ENCODE results near the gene TMOD4.
"Not testable (repeated sequence)": the region's sequence is repeated elsewhere in the genome, so short reads cannot be mapped to it uniquely, and the experiment has no call there.

Gene TMOD4

DNA sequence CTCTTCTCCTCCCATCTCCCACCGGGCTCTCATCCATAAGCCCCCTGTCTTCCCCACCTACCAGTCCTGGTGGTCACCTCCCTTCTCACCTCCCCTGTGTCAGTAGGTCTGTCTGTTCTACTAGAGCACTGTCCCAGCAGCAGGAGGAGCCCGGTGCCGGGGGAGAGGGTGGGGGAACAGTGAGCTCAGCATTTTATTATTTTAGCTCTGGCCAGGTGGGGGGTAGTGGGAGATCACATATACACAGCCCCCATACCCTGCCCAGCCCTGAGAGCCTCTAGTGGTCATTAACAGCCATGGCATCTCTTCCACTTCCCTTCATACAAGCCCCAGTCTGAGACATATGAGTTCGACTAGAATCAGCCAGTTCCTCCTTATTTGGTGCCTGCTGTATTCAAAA lies at the start of gene TMOD4:
TMOD4 (minus strand) TSS at position 119 of the 400 bp plus-strand sequence. CDS start 1,106 bp downstream, outside the sequence.
- peak within 1 kb of the TSS; percentile 18 for H3K27ac Mint-ChIP-seq
- peaks cover 4% of the 10 kb centered on the region for H3K4me1 Mint-ChIP-seq
- no peak within 1 kb of the TSS for H3K4me3 Mint-ChIP-seq
- H3K9me3 Mint-ChIP-seq, result no peaks in the 10 kb centered on the region
- H3K27me3 Mint-ChIP-seq, result no peaks in the 10 kb centered on the region
- peaks cover 9% of the 10 kb centered on the region for H3K36me3 Mint-ChIP-seq

DNA sequence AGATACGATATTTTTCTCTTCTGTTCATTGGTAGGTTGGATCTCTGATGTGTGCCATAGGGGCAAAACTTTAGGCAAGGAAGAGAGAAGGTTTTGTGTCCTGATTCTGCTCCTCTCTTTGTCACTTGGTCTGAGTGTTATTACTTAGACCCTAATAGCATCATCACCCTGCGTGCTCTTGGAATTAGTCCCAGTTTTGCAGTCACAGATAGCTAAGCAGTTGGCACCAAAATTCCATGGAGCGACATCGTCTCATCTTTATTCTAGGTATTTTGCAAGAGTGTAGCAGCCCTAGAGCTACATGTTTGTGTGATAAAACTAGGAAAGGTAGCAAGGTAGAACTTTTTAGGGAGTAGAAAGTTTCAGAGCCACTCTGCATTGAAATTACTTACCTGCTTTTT lies 46.3 kb upstream of the TMOD4 start:
- Mint-ChIP-seq H3K27me3 (no peaks in the 10 kb centered on the region), H3K9me3 (no peaks in the 10 kb centered on the region), H3K27ac (no peak overlapping the region), H3K36me3 (no peaks in the 10 kb centered on the region), H3K4me1 (peaks cover 14% of the 10 kb centered on the region), H3K4me3 (no peak overlapping the region)

DNA sequence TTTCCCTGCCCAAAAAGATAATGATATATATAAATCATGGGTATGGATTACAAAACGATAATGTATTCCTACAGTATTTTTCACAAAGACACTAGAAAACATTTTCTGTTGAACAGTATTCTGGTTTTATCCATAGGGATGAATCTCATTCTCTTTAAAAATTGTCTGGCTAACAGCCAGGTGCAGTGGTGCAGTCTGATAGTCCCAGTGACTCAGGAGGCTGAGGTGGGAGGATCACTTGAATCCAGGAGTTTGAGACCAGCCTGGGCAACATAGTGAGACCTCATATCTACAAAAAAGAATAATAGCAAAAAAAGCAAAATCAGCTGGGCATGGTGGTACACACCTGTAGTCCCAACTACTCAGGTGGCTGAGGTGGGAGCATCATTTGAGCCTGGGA lies 45.8 kb upstream of the TMOD4 start:
- Mint-ChIP-seq H3K27me3 (no peaks in the 10 kb centered on the region), H3K4me3 (no peak overlapping the region), H3K9me3 (no peaks in the 10 kb centered on the region), H3K36me3 (no peaks in the 10 kb centered on the region), H3K27ac (no peak overlapping the region), H3K4me1 (peaks cover 15% of the 10 kb centered on the region)

DNA sequence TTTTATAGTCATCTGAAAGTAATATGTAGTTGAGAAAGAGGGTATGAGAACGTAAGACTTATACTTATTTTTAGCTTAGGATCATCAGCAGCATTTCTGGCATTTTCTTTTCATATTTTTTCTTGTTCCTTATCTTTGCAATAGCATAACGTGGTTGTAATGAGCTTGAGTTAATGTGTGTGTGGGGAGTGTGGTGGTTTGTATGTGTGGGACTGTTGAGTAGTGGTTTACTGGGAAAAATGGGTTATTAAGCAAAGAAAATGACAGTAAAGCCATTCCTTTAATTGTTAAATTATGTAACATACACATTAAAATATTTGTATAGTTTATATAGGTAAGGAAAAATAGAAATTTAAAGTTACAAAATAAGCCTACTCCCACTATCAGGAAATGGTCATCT lies 37.8 kb upstream of the TMOD4 start:
- H3K27me3 Mint-ChIP-seq, result no peaks in the 10 kb centered on the region
- H3K36me3 Mint-ChIP-seq, result peaks cover 10% of the 10 kb centered on the region
- H3K27ac Mint-ChIP-seq, result no peak overlapping the region
- peak overlapping the region; percentile 30 for H3K4me3 Mint-ChIP-seq
- H3K4me1 Mint-ChIP-seq, result peaks cover 39% of the 10 kb centered on the region
- no peaks in the 10 kb centered on the region for H3K9me3 Mint-ChIP-seq

DNA sequence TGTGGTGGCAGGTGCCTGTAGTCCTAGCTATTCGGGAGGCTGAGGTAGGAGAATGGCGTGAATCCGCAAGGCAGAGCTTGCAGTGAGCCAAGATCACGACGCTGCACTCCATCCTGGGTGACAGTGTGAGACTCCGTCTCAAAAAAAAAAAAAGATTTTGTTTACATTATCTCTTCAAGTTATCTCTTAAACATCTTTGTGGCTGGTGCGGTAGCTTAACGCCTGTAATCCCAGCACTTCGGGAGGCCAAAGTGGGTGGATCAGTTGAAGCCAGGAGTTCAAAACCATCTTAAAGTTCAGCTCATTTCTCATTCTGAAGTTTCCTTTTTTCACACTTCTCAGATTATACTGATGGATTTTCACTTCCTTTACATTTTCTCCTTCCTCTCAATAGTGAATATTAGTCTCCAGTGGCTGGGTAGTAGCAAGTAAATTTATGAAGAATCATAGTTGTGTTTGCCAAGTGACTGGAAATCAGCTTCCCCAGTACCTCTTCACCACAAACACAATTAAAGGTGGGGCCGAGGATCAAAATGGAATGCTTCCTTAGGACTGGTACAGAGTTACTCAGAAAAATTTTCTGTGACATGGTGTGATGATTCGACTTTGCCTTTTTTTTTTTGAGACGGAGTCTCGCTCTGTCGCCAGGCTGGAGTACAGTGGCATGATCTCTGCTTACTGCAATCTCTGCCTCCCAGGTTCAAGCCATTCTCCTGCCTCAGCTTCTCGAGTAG lies 36.4 kb upstream of the TMOD4 start:
- Mint-ChIP-seq H3K27ac (peak overlapping the region; percentile 59), H3K36me3 (peaks cover 10% of the 10 kb centered on the region), H3K4me1 (peaks cover 39% of the 10 kb centered on the region), H3K4me3 (peak overlapping the region; percentile 61), H3K9me3 (no peaks in the 10 kb centered on the region), H3K27me3 (no peaks in the 10 kb centered on the region)

DNA sequence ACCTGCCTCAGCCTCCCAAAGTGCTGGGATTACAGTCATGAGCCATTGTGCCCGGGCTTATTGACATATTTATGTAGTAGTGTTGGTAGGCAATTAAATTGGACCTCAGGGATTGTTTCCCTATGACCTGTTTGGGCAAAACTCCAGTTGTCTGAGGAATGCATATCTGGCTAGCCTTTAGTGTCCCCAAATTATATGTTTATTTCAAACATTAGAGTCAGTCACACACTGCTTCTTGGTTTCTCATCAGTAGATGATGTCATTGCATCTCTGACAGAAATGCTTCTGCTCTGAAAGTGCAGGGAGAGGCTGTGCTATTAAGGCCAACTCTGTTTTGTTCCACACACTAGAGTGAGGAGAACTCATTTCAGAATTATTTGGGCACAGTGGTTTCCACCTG lies 35.0 kb upstream of the TMOD4 start:
- no peaks in the 10 kb centered on the region for H3K27me3 Mint-ChIP-seq
- H3K27ac Mint-ChIP-seq, result no peak overlapping the region
- H3K4me1 Mint-ChIP-seq, result peaks cover 38% of the 10 kb centered on the region
- H3K36me3 Mint-ChIP-seq, result peaks cover 10% of the 10 kb centered on the region
- H3K4me3 Mint-ChIP-seq, result peak overlapping the region; percentile 11
- no peaks in the 10 kb centered on the region for H3K9me3 Mint-ChIP-seq

DNA sequence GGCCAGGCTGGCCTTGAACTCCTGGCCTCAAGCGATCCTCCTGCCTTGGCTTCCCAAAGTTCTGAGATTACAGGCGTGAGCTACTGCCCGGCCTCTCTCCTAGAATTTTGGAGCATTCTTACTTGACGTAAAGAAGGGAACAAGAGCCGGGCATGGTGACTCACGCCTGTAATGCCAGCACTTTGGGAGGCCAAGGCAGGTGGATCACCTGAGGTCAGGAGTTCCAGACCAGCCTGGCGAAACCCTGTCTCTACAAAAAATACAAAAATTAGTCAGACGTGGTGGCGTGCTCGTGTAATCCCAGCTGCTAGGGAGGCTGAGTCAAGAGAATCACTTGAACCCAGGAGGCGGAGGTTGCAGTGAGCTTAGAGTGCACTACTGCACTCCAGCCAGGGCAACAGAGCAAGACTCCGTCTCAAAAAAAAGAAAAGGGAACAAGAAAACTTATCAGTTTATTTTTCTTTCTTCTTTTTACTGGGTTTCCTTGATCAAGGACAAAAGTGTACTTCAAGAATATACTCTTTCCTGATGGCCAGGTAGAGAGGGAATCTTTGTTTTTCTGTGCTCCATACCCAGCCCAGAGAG lies 29.7 kb upstream of the TMOD4 start:
- not testable (repeated sequence) for H3K36me3 Mint-ChIP-seq, H3K27ac Mint-ChIP-seq, H3K9me3 Mint-ChIP-seq, H3K27me3 Mint-ChIP-seq, H3K4me3 Mint-ChIP-seq
- H3K4me1 Mint-ChIP-seq, result peaks cover 30% of the 10 kb centered on the region

DNA sequence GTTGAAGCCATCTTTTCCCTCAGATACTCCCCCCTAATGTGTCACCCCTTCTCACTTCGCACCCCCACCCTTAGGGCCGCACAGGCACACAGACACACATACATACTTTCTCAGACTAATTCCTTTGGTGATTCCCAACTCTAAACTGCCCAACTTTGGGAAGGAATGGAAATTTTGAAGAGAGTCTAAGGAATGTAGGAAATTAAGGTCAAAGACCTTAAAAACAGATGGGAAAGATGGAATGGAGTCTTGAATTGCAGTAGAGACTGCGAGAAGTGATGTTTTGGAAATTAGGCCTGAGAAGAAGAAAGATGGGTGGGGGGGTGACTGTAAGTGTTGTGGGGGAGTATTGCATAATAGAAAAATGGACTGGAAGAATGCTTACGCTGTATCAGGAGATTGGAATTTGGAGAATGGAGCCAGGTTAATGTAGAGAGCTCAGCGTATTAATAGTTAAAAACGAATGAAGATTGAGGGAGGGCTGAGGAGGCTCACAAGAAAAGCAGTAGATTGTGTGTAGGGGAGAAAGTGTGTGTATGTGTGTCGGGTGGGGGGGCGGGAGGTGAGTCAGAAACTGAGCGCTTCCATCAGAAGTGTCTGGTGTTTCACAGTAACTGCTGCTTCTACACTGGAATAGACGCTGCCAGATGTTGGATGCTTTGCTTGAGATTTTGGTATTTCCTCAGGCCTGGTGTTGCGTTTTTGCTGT lies 24.2 kb upstream of the TMOD4 start:
- no peaks in the 10 kb centered on the region for H3K27me3 Mint-ChIP-seq
- peak overlapping the region; percentile 100 for H3K4me3 Mint-ChIP-seq
- peaks cover 53% of the 10 kb centered on the region for H3K4me1 Mint-ChIP-seq
- H3K36me3 Mint-ChIP-seq, result peaks cover 11% of the 10 kb centered on the region
- H3K9me3 Mint-ChIP-seq, result no peaks in the 10 kb centered on the region
- H3K27ac Mint-ChIP-seq, result peak overlapping the region; percentile 99

DNA sequence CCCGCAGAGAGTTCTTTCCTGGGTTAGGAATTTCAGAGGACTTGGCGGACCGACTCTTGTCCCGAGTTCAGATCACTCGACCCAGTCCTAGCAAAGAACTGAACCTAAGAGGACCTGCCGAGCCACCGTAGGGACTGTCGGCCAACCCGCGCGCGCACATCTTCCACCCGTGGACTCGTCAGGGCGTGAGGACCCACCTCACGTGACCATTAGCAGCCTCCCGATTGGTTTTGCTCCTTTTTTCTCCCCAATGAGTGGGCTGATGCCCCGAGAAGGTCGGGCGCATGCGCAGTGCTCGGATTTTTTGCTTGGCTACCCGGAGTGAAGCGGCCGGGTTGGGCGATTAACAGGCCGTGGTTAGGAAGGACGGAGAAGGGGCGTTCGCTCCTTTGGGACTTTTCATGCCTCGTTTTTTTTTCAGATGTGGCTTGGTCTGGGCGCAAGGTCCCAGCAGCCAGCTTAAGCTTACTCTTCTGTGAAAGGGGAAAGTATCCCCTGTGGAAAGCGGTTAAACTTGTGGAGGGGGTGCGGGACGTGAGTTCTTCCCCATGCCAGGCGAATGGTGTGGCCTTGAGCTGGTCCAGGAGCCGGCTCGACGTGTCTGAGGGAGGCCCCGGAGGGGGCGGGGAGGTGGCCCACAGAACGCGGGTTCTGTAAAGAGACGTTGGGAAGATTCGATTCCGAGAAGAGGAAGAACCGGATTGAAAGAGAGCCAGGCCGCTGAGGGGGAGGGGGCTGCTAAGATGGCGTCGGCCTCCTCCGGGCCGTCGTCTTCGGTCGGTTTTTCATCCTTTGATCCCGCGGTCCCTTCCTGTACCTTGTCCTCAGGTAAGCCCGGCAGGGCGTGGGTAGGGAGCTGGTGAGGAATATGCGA lies 22.7 kb upstream of the TMOD4 start, which contains the start of gene PIP5K1A:
PIP5K1A (plus strand) TSS at position 299 of the 874 bp plus-strand sequence; CDS start at position 744, 445 bp downstream.
- peak within 1 kb of the TSS; percentile 99 for H3K27ac Mint-ChIP-seq
- H3K9me3 Mint-ChIP-seq, result no peaks in the 10 kb centered on the region
- H3K36me3 Mint-ChIP-seq, result peaks cover 11% of the 10 kb centered on the region
- peak within 1 kb of the TSS; percentile 100 for H3K4me3 Mint-ChIP-seq
- H3K4me1 Mint-ChIP-seq, result peaks cover 45% of the 10 kb centered on the region
- no peaks in the 10 kb centered on the region for H3K27me3 Mint-ChIP-seq

DNA sequence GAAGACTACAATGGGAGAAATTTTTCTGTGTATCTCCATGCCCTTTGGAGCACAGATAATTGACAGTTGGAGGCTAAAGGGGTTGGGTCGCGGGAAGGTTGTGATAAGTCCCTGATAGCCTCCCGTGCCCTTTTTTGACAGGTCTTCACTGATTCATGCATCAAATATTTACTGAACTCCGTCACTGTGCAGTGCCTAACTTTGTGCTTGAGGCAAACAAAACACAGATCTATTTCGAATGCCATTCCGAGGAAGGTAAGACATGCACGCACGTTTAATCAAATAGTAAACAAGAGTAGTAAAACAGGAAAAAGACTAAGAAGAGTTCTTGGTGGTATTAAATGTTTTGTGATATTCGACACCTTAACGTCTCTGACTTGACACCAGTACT lies 22.1 kb upstream of the TMOD4 start:
- H3K36me3 Mint-ChIP-seq, result peaks cover 9% of the 10 kb centered on the region
- H3K4me1 Mint-ChIP-seq, result peaks cover 45% of the 10 kb centered on the region
- H3K27ac Mint-ChIP-seq, result peak overlapping the region; percentile 99
- H3K4me3 Mint-ChIP-seq, result peak overlapping the region; percentile 100
- H3K9me3 Mint-ChIP-seq, result no peaks in the 10 kb centered on the region
- H3K27me3 Mint-ChIP-seq, result no peaks in the 10 kb centered on the region

DNA sequence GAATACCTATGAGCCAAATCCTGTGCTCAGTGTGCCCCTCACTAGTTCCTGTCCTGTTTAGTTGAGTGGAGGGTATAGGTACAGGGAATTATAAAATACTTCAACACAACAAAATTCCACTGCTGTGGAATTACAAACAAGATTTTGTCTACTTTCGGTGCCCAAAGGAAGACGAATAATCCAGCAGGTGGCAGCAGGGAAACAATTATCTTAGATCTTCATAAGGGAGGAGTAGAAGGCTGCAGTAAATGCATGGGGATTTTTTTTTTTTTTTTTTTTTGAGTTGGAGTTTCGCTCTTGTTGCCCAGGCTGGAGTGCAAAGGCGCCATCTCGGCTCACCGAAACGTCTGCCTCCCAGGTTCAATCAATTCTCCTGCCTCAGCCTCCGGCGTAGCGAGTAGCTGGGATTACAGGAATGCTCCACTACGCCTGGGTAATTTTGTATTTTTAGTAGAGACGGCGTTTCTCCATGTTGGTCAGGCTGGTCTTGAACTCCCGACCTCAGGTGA lies 20.6 kb upstream of the TMOD4 start:
- Mint-ChIP-seq H3K36me3 (peaks cover 9% of the 10 kb centered on the region), H3K9me3 (no peaks in the 10 kb centered on the region), H3K4me3 (peak overlapping the region; percentile 65), H3K4me1 (peaks cover 37% of the 10 kb centered on the region), H3K27me3 (no peaks in the 10 kb centered on the region), H3K27ac (peak overlapping the region; percentile 82)

DNA sequence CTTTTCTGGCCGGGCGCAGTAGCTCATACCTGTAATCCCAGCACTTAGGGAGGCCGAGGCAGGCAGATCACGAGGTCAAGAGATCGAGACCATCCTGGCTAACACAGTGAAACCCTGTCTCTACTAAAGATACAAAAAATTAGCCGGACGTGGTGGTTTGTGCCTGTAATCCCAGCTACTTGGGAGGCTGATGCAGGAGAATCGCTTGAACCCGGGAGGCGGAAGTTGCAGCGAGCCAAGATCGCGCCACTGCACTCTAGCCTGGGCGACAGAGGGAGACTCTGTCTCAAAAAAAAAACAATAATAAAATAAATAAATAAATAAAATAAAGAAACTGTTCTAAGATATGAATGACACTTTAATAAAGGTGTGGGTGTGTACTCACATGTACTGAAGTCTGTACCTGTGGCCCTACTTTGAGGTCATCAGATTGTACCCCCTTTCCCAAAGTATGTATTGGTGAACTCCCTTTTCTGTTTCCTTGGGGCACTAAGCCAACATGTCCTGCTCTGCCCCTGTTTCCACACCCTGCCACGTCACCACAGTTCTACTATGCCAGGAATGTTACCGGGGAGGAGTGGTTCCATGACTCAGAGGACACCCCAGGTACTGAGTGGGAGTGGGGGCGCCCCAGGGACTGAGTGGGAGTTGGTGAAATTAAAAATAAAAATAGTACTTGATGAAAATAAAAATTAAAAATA lies 19.3 kb upstream of the TMOD4 start:
- H3K4me1 Mint-ChIP-seq, result peaks cover 38% of the 10 kb centered on the region
- not testable (repeated sequence) for H3K27ac Mint-ChIP-seq, H3K27me3 Mint-ChIP-seq, H3K36me3 Mint-ChIP-seq, H3K9me3 Mint-ChIP-seq, H3K4me3 Mint-ChIP-seq

DNA sequence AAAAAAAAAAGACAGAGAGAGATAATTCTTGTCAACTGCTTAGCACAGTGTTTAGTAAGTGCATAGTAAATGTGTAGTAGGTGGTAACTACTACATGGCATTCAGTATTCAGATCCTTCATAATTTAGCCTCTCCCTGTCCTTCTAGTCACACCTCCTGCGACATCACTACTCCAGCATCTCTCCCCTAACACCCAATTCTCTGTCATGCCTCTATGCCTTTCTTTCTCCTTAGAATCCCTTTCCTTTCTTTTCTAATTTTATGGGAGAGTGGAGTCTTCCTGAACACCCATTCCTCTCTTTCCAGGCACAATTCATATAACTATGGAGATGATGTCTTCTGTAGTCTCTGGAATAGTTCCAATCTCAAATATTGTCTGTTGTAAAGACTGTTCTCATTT lies 18.1 kb upstream of the TMOD4 start:
- peaks cover 35% of the 10 kb centered on the region for H3K4me1 Mint-ChIP-seq

DNA sequence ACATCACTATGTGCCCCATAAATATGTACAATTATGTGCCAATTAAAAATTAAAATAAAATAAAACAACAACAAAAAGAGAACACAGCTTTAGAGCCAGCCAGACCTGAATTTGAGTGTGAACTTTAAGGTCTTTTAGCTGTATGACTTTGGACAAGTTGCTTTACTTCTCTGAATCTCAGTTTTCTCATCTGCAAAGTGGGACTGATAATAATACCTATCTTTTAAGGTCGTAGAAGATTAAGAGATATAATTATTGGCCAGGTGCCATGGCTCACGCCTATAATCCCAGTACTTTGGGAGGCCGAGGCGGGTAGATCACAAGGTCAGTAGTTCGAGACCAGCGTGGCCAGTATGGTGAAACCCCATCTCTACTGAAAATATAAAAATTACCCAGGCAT lies 17.5 kb upstream of the TMOD4 start:
- Mint-ChIP-seq H3K27ac (no peak overlapping the region), H3K9me3 (no peaks in the 10 kb centered on the region), H3K4me1 (peaks cover 39% of the 10 kb centered on the region), H3K4me3 (no peak overlapping the region), H3K27me3 (no peaks in the 10 kb centered on the region), H3K36me3 (peaks cover 3% of the 10 kb centered on the region)

More for the DNA sequence above, 18.1 kb upstream of the TMOD4 start:
- H3K4me3 Mint-ChIP-seq, result no peak overlapping the region
- H3K9me3 Mint-ChIP-seq, result no peaks in the 10 kb centered on the region
- H3K27ac Mint-ChIP-seq, result no peak overlapping the region
- peaks cover 6% of the 10 kb centered on the region for H3K36me3 Mint-ChIP-seq
- no peaks in the 10 kb centered on the region for H3K27me3 Mint-ChIP-seq

DNA sequence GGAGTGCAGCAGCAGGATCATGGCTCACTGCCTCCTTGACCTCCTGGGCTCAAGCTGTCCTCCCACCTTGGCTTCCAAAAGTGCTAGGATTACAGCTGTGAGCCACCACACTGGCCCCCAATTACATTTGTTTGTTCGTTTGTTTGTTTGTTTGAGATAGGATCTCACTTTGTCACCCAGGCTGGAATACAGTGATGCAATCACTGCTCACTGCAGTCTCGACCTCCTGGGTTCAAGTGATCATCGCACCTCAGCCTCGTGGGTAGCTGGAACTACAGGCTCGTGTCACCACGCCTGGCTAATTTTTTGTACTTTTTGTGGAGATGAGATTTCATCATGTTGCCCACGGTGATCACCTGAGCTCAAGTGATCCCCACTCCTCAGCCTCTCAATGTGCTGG lies 16.3 kb upstream of the TMOD4 start:
- Mint-ChIP-seq H3K4me1 (peaks cover 38% of the 10 kb centered on the region), H3K36me3 (peaks cover 2% of the 10 kb centered on the region), H3K27ac (peak overlapping the region; percentile 8), H3K9me3 (no peaks in the 10 kb centered on the region), H3K4me3 (peak overlapping the region; percentile 54), H3K27me3 (no peaks in the 10 kb centered on the region)

All from activated naive CD4-positive, alpha-beta T cell treated with anti-CD3 and anti-CD28 coated beads, Interleukin-2, amount 50 U/mL, for 24 hours (primary cell).